Regular cardiac myocyte (primary cell): ENCODE data around the gene SIGLEC8. TPM values are rescaled to one million over a fixed set of nuclear protein-coding genes. Genes with fewer than 3 reads are reported as not detected.

ENCODE experiments used
- total RNA-seq: library from RNA; depleted of rRNA; stranded (reverse); fragments of >200 nt; gene quantifications from 2 replicates; pipeline ENCODE4 v1.2.3, GENCODE V29; 2014

The SIGLEC8 gene
- total RNA-seq, result not detected in 2 replicates

GRCh38 chr19:51458051-51458645, at the start of gene SIGLEC8:
TSS of gene SIGLEC8 (minus strand) at chr19:51458454. CDS start at chr19:51458387, 67 bp downstream.

GRCh38 chr19:51501594-51502263, 43.5 kb upstream of the SIGLEC8 start, which contains the start of gene SIGLEC12:
TSS of gene SIGLEC12 (minus strand) at chr19:51501800. CDS start at chr19:51501733, 67 bp downstream.

GRCh38 chr19:51478381-51479234, 20.4 kb upstream of the SIGLEC8 start, which contains the start of gene CEACAM18:
TSS of gene CEACAM18 (plus strand) at chr19:51478539.

GRCh38 chr19:51417107-51417809, 41.0 kb downstream of the SIGLEC8 start, which contains the start of gene SIGLEC10:
TSS of gene SIGLEC10 (minus strand) at chr19:51417642. CDS start at chr19:51417581, 61 bp downstream.

Other genes with a start within 250 kb of the SIGLEC8 start
- not detected in 2 replicates for gene CD33, start 233.4 kb downstream of the SIGLEC8 start, total RNA-seq
- gene SIGLECL1, start 207.4 kb downstream of the SIGLEC8 start, total RNA-seq, result not detected in 2 replicates
- gene IGLON5, start 146.8 kb downstream of the SIGLEC8 start, total RNA-seq, result under 0.01 TPM in 1 of 2 replicates, not detected in the other
- gene VSIG10L, start 116.3 kb downstream of the SIGLEC8 start, total RNA-seq, result 0.38 and 0.85 TPM in 2 replicates
- 107 and 182 TPM in 2 replicates for gene ETFB, start 92.1 kb downstream of the SIGLEC8 start, total RNA-seq
- gene CLDND2, start 89.5 kb downstream of the SIGLEC8 start, total RNA-seq, result not detected in 2 replicates
- not detected in 2 replicates for gene NKG7, start 85.8 kb downstream of the SIGLEC8 start, total RNA-seq
- not detected in 2 replicates for gene LIM2, start 70.5 kb downstream of the SIGLEC8 start, total RNA-seq
- gene C19orf84, start 67.9 kb downstream of the SIGLEC8 start, total RNA-seq, result not detected in 2 replicates
- gene SIGLEC10, start 40.8 kb downstream of the SIGLEC8 start, total RNA-seq, result not detected in 2 replicates
- not detected in 2 replicates for gene CEACAM18, start 20.1 kb upstream of the SIGLEC8 start, total RNA-seq
- gene SIGLEC12, start 43.3 kb upstream of the SIGLEC8 start, total RNA-seq, result not detected in 2 replicates
- not detected in 2 replicates for gene SIGLEC6, start 73.2 kb upstream of the SIGLEC8 start, total RNA-seq
- 31.0 and 56.9 TPM in 2 replicates for gene ZNF175, start 112.8 kb upstream of the SIGLEC8 start, total RNA-seq
- gene SIGLEC5, start 171.9 kb upstream of the SIGLEC8 start, total RNA-seq, result not detected in 2 replicates
- not detected in 2 replicates for gene SIGLEC14, start 188.4 kb upstream of the SIGLEC8 start, total RNA-seq
- 4.8 and 5.2 TPM in 2 replicates for gene SPACA6, start 234.9 kb upstream of the SIGLEC8 start, total RNA-seq